SU-DHL-6 (cell line): Measurements from ENCODE around the gene ARF4.

ENCODE experiments used
- EZH2phosphoT487 ChIP-seq: fragments of 200-600 bp; sonication (generic), shearing (Covaris generic); conservative IDR thresholded peaks from 2 replicates; pipeline ENCODE4 v1.6.1; 2018; ENCODE audit warnings: mild to moderate bottlenecking, antibody characterized with exemption, low read length, moderate library complexity, mixed read lengths
- TF ChIP-seq, protein P1 (sequence below): fragments of 200-600 bp; sonication (generic); IDR thresholded peaks from one replicate; pipeline ENCODE4 v1.5.1; 2017; ENCODE audit warnings: antibody characterized with exemption, mild to moderate bottlenecking, low read length, moderate library complexity; ENCODE audit not compliant: insufficient read depth, poor library complexity, severe bottlenecking

DNA sequence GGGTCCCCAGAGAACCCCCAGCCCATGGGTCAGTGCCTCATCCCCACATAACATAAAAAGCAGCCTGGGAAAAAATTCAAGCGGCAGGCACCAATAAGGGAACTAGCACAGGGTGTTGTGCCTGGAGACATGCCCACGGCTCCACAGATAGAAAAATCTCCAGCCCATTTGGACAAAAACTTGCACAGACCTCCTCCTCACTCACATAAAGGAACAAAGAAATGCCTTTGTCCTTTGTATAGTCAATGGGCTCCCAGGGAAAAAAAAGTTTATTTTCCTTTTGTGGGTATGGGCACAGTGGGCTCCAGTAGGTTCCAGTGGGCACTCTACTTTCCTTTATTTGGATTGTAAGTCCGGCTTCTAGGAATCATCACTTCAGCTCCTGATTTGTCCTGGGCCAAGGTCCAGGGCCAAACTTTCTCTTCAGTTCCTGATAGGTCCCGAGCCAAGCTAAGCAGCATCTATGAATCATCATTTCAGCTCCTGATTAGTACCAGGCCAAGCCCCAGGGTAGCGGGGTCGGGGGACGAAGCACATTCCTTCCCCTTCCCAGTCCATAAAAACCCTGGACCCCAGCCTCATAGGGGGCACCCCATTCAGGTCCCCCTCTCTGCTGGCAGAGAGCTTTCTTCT is 51.4 kb downstream of the ARF4 start:
- TF ChIP-seq, protein P1, sequence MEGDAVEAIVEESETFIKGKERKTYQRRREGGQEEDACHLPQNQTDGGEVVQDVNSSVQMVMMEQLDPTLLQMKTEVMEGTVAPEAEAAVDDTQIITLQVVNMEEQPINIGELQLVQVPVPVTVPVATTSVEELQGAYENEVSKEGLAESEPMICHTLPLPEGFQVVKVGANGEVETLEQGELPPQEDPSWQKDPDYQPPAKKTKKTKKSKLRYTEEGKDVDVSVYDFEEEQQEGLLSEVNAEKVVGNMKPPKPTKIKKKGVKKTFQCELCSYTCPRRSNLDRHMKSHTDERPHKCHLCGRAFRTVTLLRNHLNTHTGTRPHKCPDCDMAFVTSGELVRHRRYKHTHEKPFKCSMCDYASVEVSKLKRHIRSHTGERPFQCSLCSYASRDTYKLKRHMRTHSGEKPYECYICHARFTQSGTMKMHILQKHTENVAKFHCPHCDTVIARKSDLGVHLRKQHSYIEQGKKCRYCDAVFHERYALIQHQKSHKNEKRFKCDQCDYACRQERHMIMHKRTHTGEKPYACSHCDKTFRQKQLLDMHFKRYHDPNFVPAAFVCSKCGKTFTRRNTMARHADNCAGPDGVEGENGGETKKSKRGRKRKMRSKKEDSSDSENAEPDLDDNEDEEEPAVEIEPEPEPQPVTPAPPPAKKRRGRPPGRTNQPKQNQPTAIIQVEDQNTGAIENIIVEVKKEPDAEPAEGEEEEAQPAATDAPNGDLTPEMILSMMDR: no peak
- no peak for TF ChIP-seq EZH2phosphoT487
